Measurements from ENCODE around the gene RAB3GAP2. TPM values are rescaled to one million over a fixed set of nuclear protein-coding genes. Genes with fewer than 3 reads are reported as not detected.
"Not testable (repeated sequence)": the region's sequence is repeated elsewhere in the genome, so short reads cannot be mapped to it uniquely, and the experiment has no call there.

RAB3GAP2 gene
- total RNA-seq, 1 donor from 2014 or later: 33.0 TPM

GRCh38 chr1:220239966-220240365 lies 32.3 kb downstream of the RAB3GAP2 start:
- H3K4me3 ChIP-seq (ENCODE audit: low read depth, low read length): no peak overlapping the region
- no peak for TF ChIP-seq CTCF (IDR thresholded peaks at IDR 0.05; ENCODE audit: insufficient read depth, low read length, poor library complexity, severe bottlenecking)
- no peak for DNase-seq (ENCODE audit: low read depth)
- no peaks in the 10 kb centered on the region for H3K27me3 ChIP-seq (ENCODE audit: control insufficient read depth, insufficient read depth, low read length)
- no peaks in the 10 kb centered on the region for H3K36me3 ChIP-seq (ENCODE audit: control insufficient read depth, insufficient read depth, low read length)

GRCh38 chr1:220239213-220239612 lies 33.0 kb downstream of the RAB3GAP2 start:
- H3K27me3 ChIP-seq (ENCODE audit: control insufficient read depth, insufficient read depth, low read length): no peaks in the 10 kb centered on the region
- no peak overlapping the region for H3K4me3 ChIP-seq (ENCODE audit: low read depth, low read length)
- no peak for DNase-seq (ENCODE audit: low read depth)
- H3K36me3 ChIP-seq (ENCODE audit: control insufficient read depth, insufficient read depth, low read length): no peaks in the 10 kb centered on the region
- no peak for TF ChIP-seq CTCF (IDR thresholded peaks at IDR 0.05; ENCODE audit: insufficient read depth, low read length, poor library complexity, severe bottlenecking)

DNA sequence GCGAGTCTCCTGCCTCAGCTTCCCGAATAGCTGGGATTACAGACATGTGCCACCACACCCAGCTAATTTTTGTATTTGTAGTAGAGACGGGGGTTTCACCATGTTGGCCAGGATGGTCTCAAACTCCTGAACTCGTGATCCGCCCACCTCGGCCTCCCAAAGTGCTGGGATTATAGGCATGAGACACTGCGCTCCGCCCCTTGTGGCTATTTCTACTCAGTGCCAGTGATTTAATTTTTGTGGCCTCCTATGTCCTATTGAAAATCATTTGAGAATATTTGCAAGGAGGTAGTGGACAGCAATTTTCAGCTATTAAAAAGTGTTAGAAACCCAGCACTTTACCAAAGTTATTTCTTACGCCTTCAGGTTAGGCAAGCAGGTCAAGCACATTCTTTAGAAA lies 36.0 kb downstream of the RAB3GAP2 start:
- H3K27me3 ChIP-seq (ENCODE audit: control insufficient read depth, insufficient read depth, low read length); DNase-seq (ENCODE audit: low read depth); H3K36me3 ChIP-seq (ENCODE audit: control insufficient read depth, insufficient read depth, low read length); H3K4me3 ChIP-seq (ENCODE audit: low read depth, low read length): not testable (repeated sequence)

DNA sequence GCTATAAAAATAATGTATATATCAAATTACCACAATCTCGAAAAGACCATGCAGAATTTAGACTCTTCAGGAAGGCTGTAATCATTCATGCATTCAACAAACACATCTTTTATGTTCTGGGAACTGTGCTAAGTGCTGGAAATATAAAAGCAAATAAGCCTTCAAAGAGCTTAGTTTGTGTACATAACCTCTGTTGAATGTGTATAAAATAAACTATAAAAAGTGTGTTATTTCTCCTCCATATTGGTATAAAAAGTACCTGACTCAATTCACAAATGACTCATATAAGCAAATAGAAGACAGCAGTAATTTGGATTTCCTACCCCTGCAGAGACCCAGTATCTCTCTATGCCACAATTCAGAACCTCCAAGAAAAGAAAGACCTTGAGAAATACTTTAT lies 36.8 kb downstream of the RAB3GAP2 start:
- no peaks in the 10 kb centered on the region for H3K27me3 ChIP-seq (ENCODE audit: control insufficient read depth, insufficient read depth, low read length)
- no peak for DNase-seq (ENCODE audit: low read depth)
- no peak for TF ChIP-seq CTCF (IDR thresholded peaks at IDR 0.05; ENCODE audit: insufficient read depth, low read length, poor library complexity, severe bottlenecking)
- H3K36me3 ChIP-seq (ENCODE audit: control insufficient read depth, insufficient read depth, low read length): no peaks in the 10 kb centered on the region
- H3K4me3 ChIP-seq (ENCODE audit: low read depth, low read length): no peak overlapping the region

DNA sequence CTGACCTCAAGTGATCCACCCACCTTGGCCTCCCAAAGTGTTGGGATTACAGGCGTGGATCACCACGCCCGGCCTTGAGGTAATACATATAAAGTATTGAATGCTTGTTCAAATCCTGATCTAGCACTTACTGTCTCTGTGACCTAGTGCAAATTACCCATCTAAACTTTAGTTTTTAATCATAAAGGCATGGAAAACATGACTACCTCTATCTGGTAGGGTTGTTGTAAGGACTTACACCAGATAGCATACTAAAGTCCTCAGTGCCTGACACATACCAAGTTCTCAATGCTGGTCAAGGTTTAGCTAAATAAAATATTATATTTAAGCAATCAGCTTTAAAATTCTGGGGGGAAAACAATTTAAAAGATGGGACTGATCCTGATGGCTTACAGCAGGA lies 38.3 kb downstream of the RAB3GAP2 start:
- TF ChIP-seq CTCF (IDR thresholded peaks at IDR 0.05; ENCODE audit: insufficient read depth, low read length, poor library complexity, severe bottlenecking): no peak
- Histone ChIP-seq H3K27me3 (ENCODE audit: control insufficient read depth, insufficient read depth, low read length) (no peaks in the 10 kb centered on the region), H3K36me3 (ENCODE audit: control insufficient read depth, insufficient read depth, low read length) (no peaks in the 10 kb centered on the region), H3K4me3 (ENCODE audit: low read depth, low read length) (no peak overlapping the region)
- DNase-seq (ENCODE audit: low read depth): no peak

DNA sequence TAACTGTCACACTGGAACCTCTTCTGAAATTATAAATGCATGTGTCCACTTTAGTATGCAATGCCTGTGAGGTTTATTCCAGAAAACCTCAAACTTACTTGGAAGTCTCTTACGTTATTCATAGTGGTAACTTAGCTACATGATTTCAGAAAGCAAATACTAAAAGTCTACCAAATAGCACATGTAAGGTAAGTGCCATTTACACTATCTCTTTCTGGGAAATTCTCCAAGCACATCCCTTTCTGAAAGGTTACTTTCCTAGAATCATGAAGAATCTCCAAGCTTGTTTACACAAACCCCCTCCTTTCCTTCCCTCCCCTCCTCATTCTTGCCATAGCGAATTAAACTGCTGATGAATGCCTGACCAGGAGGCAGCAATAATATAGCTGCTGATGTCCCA lies 42.5 kb downstream of the RAB3GAP2 start:
- Histone ChIP-seq H3K27me3 (ENCODE audit: control insufficient read depth, insufficient read depth, low read length) (no peaks in the 10 kb centered on the region), H3K4me3 (ENCODE audit: low read depth, low read length) (no peak overlapping the region), H3K36me3 (ENCODE audit: control insufficient read depth, insufficient read depth, low read length) (peaks cover 2% of the 10 kb centered on the region)
- TF ChIP-seq CTCF (IDR thresholded peaks at IDR 0.05; ENCODE audit: insufficient read depth, low read length, poor library complexity, severe bottlenecking): no peak
- no peak for DNase-seq (ENCODE audit: low read depth)
